HCT116 (cell line): Measurements from ENCODE around the gene WWOX. TPM values are rescaled to one million over a fixed set of nuclear protein-coding genes. Genes with fewer than 3 reads are reported as not detected.

Experiments used
- ATAC-seq: fragments of 200-7000 bp; cut with Tn5 transposase; 2 replicates; pipeline ENCODE4 v1.9.1; 2020; ENCODE audit warnings: mild to moderate bottlenecking, moderate library complexity
- BruUV-seq: library from RNA; stranded (reverse); fragments of 400-500 nt; replicated peaks from 2 replicates; lab custom pipeline; 2021; lab: Mats Ljungman, UMichigan
- CTCF ChIA-PET: fragments of 300-600 bp; sonication (Branson Sonifier 250); formaldehyde crosslinking; loops from one replicate; lab custom pipeline; 2021; ENCODE audit warnings: antibody characterized with exemption; lab: Charles Lee
- POLR2A ChIA-PET: fragments of 300-600, 350-600 bp; sonication (Branson Sonifier 250); formaldehyde crosslinking; loops from one replicate; lab custom pipeline; 2021; ENCODE audit warnings: antibody characterized with exemption; lab: Charles Lee
- RAD21 ChIA-PET, 2 experiments: fragments of 300-600 bp; sonication (Branson Sonifier 250); formaldehyde crosslinking; loops; one replicate each; lab custom pipeline; 2023; ENCODE audit warnings: low total read pairs in 2 of 2; ENCODE audit not compliant: uncharacterized antibody in 2 of 2, unreplicated experiment in 2 of 2, low non-redundant PET in 1 of 2; lab: Charles Lee
- DNase-seq: peaks from one replicate; pipeline ENCODE4 v3.0.0-alpha.2; 2010; ENCODE audit warnings: low read depth, low spot score
- H2AFZ ChIP-seq: fragments of 200-600 bp; shearing (Covaris generic), sonication (generic); 2 replicates; pipeline ENCODE4 v1.6.1; 2017; ENCODE audit warnings: low read depth, mixed run types, mixed read lengths, antibody characterized with exemption, low read length; ENCODE audit not compliant: poor library complexity, severe bottlenecking
- H3K27ac ChIP-seq: 2 replicates; pipeline ENCODE4 v1.5.1; 2012; ENCODE audit warnings: low read depth, low read length
- H3K27me3 ChIP-seq: fragments of 200-600 bp; sonication (generic); 2 replicates; pipeline ENCODE4 v1.6.1; 2016; ENCODE audit warnings: mixed run types, low read length, mixed read lengths; ENCODE audit not compliant: insufficient read depth
- H3K36me3 ChIP-seq, 2 experiments: fragments of 200-500 bp in 1 of 2; fragments of 200-600 bp in 1 of 2; sonication (Bioruptor generic) in 1 of 2; sonication (generic) in 1 of 2; 2 replicates each; pipeline versions ENCODE4 v1.5.1 to v1.6.1; 2014 to 2016; ENCODE audit warnings: low read length in 2 of 2, inconsistent platforms in 1 of 2, mixed read lengths in 1 of 2, mixed run types in 1 of 2; ENCODE audit not compliant: insufficient read depth in 2 of 2, control insufficient read depth in 1 of 2
- H3K4me1 ChIP-seq, 2 experiments: fragments of 200-600 bp in 1 of 2; sonication (generic) in 1 of 2; 2 replicates each; pipeline versions ENCODE4 v1.5.1 to v1.6.1; 2012 to 2017; ENCODE audit warnings: low read length in 2 of 2, inconsistent platforms in 1 of 2, mild to moderate bottlenecking in 1 of 2, mixed read lengths in 1 of 2, mixed run types in 1 of 2, moderate library complexity in 1 of 2; ENCODE audit not compliant: insufficient read depth in 2 of 2, control insufficient read depth in 1 of 2
- H3K4me2 ChIP-seq: fragments of 200-600 bp; sonication (generic); 2 replicates; pipeline ENCODE4 v1.6.1; 2017; ENCODE audit warnings: mixed run types, low read length, mixed read lengths
- H3K4me3 ChIP-seq, 2 experiments: fragments of 200-600 bp in 1 of 2; sonication (generic) in 1 of 2; replicated peaks in 1 of 2; 2 replicates each; pipeline ENCODE4 v1.5.1; 2011 to 2016; ENCODE audit warnings: low read length in 2 of 2, control low read depth in 1 of 2, low read depth in 1 of 2, mild to moderate bottlenecking in 1 of 2, mixed read lengths in 1 of 2, mixed run types in 1 of 2
- H3K79me2 ChIP-seq: fragments of 200-600 bp; sonication (generic); 2 replicates; pipeline ENCODE4 v1.6.1; 2017; ENCODE audit warnings: mild to moderate bottlenecking, mixed run types, low read length, moderate library complexity, mixed read lengths; ENCODE audit not compliant: insufficient read depth
- H3K9ac ChIP-seq: fragments of 200-600 bp; sonication (generic); 2 replicates; pipeline ENCODE4 v1.6.1; 2016; ENCODE audit warnings: low read length, mixed read lengths
- H3K9me2 ChIP-seq: fragments of 200-600 bp; sonication (generic), shearing (Covaris generic); 2 replicates; pipeline ENCODE4 v1.6.1; 2017; ENCODE audit warnings: mixed run types, mild to moderate bottlenecking, moderate library complexity; ENCODE audit not compliant: insufficient read depth
- H3K9me3 ChIP-seq, 2 experiments: fragments of 200-500 bp in 1 of 2; fragments of 200-600 bp in 1 of 2; sonication (Bioruptor generic) in 1 of 2; sonication (generic) in 1 of 2; 2 replicates each; pipeline ENCODE4 v1.6.1; 2014 to 2017; ENCODE audit warnings: low read length in 2 of 2, mixed read lengths in 2 of 2, inconsistent platforms in 1 of 2, low read depth in 1 of 2, mild to moderate bottlenecking in 1 of 2, mixed run types in 1 of 2, moderate library complexity in 1 of 2; ENCODE audit not compliant: control insufficient read depth in 1 of 2, insufficient read depth in 1 of 2
- H4K20me1 ChIP-seq: fragments of 200-600 bp; sonication (generic), shearing (Covaris generic); 2 replicates; pipeline ENCODE4 v1.6.1; 2017; ENCODE audit warnings: mixed run types, mild to moderate bottlenecking, moderate library complexity; ENCODE audit not compliant: insufficient read depth
- ELF1 ChIP-seq: IDR thresholded peaks from 2 replicates; pipeline ENCODE4 v1.6.1; 2012; ENCODE audit warnings: low read depth, borderline replicate concordance
- EZH2 ChIP-seq: fragments of 200-600 bp; sonication (generic); IDR thresholded peaks from 2 replicates; pipeline ENCODE4 v1.6.1; 2017; ENCODE audit warnings: antibody characterized with exemption, mixed run types
- FOSL1 ChIP-seq: IDR thresholded peaks from 2 replicates; pipeline ENCODE4 v1.6.1; 2012; ENCODE audit warnings: low read depth
- JUND ChIP-seq: IDR thresholded peaks from 2 replicates; pipeline ENCODE4 v1.6.1; 2012
- POLR2AphosphoS5 ChIP-seq: IDR thresholded peaks from 2 replicates; pipeline ENCODE4 v1.6.1; 2011; ENCODE audit warnings: mild to moderate bottlenecking, low read depth, low read length, moderate library complexity
- SIN3A ChIP-seq: IDR thresholded peaks from 2 replicates; pipeline ENCODE4 v1.6.1; 2012; ENCODE audit warnings: low read depth
- YY1 ChIP-seq: IDR thresholded peaks from 2 replicates; pipeline ENCODE4 v1.6.1; 2011; ENCODE audit warnings: low read length, low read depth, moderate library complexity, mild to moderate bottlenecking; ENCODE audit not compliant: insufficient replicate concordance; ENCODE audit errors: extremely low read depth
- ZNF274 ChIP-seq: fragments of 200-500 bp; sonication (Bioruptor generic); IDR thresholded peaks from 2 replicates; pipeline ENCODE4 v1.6.1; 2014; ENCODE audit warnings: mild to moderate bottlenecking, low read depth, low read length, inconsistent platforms
- intact Hi-C: fragments of 100-400 bp; cut with micrococcal nuclease; formaldehyde crosslinking; loops from 2 replicates; pipeline ENCODE4 v1.10.0; 2022
- total RNA-seq: library from RNA; stranded (reverse); gene quantifications from one replicate; pipeline ENCODE4 v1.2.1, GENCODE V29; 2021; ENCODE audit not compliant: unreplicated experiment
- TF ChIP-seq, protein P1 (sequence below): IDR thresholded peaks from 2 replicates; pipeline ENCODE4 v1.6.1; 2012
- TF ChIP-seq, protein P2 (sequence below): IDR thresholded peaks from 2 replicates; pipeline ENCODE4 v1.6.1; 2011; ENCODE audit warnings: mild to moderate bottlenecking, low read length, moderate library complexity; ENCODE audit not compliant: insufficient replicate concordance; ENCODE audit errors: extremely low read depth
- TF ChIP-seq, protein P3 (sequence below), 3 experiments: fragments of 200-600 bp in 1 of 3; sonication (generic) in 1 of 3; IDR thresholded peaks in 2 of 3; conservative IDR thresholded peaks in 1 of 3; 2 replicates each; pipeline ENCODE4 v1.5.1; 2012 to 2017; ENCODE audit warnings: low read depth in 2 of 3, low read length in 2 of 3, antibody characterized with exemption in 1 of 3, borderline replicate concordance in 1 of 3, control low read depth in 1 of 3, mild to moderate bottlenecking in 1 of 3, mixed read lengths in 1 of 3, mixed run types in 1 of 3, moderate library complexity in 1 of 3; ENCODE audit not compliant: insufficient read depth in 1 of 3

The WWOX gene
- total RNA-seq, 1 experiment from 2014 or later: 13.7 TPM

DNA sequence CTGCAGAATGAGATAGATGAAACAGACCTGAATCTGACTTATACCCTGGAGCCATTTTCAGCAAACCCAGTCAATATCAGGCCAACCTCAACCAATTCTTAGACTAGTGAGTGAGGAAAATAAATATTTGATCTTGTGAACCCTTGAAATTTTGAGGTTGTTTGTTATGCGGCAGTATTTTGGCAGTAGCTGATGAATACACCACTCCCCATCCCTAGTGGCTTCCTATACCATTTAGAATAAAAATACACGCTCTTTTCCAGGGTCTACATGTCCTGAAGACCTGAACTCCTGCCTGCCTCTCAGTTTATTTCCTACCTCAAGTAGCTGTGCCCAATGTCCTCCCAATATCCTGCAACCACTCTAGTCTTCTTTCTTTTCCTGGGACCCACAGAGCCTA lies 647.3 kb downstream of the WWOX start:
- DNase-seq (no peak), ATAC-seq (no peak)
- Histone ChIP-seq H3K9me3 (no peaks in the 10 kb centered on the region; a peak in 1 of 4 replicates), H3K9ac (no peak overlapping the region), H3K4me1 (no peaks in the 10 kb centered on the region), H3K79me2 (no peaks in the 10 kb centered on the region), H3K27me3 (no peaks in the 10 kb centered on the region), H3K9me2 (no peaks in the 10 kb centered on the region), H4K20me1 (no peaks in the 10 kb centered on the region), H3K4me2 (no peak overlapping the region), H3K36me3 (no peaks in the 10 kb centered on the region), H2AFZ (no peak overlapping the region), H3K27ac (no peak overlapping the region), H3K4me3 (no peak overlapping the region)
- BruUV-seq: no TSS peak
- RAD21 ChIA-PET: no interaction called here
- POLR2A ChIA-PET: no interaction called here
- TF ChIP-seq FOSL1 (no peak), ELF1 (no peak), POLR2AphosphoS5 (no peak), JUND (no peak), SIN3A (no peak), ZNF274 (no peak), YY1 (no peak), EZH2 (no peak)
- TF ChIP-seq, protein P1, sequence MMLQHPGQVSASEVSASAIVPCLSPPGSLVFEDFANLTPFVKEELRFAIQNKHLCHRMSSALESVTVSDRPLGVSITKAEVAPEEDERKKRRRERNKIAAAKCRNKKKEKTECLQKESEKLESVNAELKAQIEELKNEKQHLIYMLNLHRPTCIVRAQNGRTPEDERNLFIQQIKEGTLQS: no peak
- TF ChIP-seq, protein P2, sequence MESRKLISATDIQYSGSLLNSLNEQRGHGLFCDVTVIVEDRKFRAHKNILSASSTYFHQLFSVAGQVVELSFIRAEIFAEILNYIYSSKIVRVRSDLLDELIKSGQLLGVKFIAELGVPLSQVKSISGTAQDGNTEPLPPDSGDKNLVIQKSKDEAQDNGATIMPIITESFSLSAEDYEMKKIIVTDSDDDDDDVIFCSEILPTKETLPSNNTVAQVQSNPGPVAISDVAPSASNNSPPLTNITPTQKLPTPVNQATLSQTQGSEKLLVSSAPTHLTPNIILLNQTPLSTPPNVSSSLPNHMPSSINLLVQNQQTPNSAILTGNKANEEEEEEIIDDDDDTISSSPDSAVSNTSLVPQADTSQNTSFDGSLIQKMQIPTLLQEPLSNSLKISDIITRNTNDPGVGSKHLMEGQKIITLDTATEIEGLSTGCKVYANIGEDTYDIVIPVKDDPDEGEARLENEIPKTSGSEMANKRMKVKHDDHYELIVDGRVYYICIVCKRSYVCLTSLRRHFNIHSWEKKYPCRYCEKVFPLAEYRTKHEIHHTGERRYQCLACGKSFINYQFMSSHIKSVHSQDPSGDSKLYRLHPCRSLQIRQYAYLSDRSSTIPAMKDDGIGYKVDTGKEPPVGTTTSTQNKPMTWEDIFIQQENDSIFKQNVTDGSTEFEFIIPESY: no peak
- TF ChIP-seq, protein P3, sequence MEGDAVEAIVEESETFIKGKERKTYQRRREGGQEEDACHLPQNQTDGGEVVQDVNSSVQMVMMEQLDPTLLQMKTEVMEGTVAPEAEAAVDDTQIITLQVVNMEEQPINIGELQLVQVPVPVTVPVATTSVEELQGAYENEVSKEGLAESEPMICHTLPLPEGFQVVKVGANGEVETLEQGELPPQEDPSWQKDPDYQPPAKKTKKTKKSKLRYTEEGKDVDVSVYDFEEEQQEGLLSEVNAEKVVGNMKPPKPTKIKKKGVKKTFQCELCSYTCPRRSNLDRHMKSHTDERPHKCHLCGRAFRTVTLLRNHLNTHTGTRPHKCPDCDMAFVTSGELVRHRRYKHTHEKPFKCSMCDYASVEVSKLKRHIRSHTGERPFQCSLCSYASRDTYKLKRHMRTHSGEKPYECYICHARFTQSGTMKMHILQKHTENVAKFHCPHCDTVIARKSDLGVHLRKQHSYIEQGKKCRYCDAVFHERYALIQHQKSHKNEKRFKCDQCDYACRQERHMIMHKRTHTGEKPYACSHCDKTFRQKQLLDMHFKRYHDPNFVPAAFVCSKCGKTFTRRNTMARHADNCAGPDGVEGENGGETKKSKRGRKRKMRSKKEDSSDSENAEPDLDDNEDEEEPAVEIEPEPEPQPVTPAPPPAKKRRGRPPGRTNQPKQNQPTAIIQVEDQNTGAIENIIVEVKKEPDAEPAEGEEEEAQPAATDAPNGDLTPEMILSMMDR (IDR thresholded peaks at IDR 0.05 in 2 of 3, conservative IDR thresholded peaks at IDR 0.05 in 1 of 3; ENCODE audit: borderline replicate concordance in 1 of 3, insufficient read depth in 1 of 3, low read depth in 2 of 3, low read length in 2 of 3): no peak
- intact Hi-C loops: no loop called here
- CTCF ChIA-PET: no interaction called here
